Measurements from ENCODE around the gene HSD3B7.
"Not testable (repeated sequence)": the region's sequence is repeated elsewhere in the genome, so short reads cannot be mapped to it uniquely, and the experiment has no call there.

The HSD3B7 gene

DNA sequence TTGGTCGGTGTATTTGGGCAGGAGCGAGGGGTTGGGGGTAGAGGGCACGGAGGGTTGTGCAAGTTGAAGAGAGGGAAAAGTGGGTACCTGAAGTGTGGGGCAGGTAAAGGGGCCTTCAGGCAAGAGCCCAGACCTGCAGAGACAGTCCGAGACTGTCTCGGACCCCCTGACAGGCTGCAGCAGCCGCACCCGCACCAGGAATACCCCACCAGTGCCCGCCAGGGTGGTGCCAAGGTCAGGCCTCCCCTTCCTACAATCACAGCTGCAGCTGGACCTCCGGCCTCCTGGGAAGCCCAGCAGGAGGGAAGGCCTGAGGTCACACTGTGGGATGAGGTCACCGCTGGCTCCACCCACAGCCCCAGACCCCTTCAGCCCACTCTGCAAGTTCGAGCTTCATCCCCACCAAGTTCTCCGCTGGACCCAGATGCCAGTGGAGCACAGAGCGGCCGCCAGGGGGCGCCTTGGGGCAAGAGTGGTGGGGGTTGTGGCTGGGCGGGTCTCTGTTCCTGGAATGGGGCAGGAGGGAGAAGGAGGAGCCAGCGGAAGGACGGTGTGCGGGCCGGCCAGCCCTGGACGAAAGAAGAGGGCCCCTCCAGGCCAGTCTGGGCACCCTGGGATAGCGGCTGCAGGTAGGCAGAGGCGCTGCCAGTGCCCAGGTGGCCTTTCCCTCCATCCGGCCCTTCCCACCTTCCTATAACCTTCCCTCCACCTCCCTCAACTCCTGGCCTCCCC lies at the start of gene HSD3B7:
HSD3B7 (plus strand) TSS at position 539 of the 732 bp plus-strand sequence. CDS start 452 bp downstream, outside the sequence.
- intact Hi-C loops (cut with DNase I): loop anchor here (5.0 to 10.0 kb wide), 4 partner anchors 50 to 880 kb away; partner anchors contain the start of genes STX4, VKORC1 and ZNF843
- DNase-seq: peak; percentile 69 to 94 (median 87)

DNA sequence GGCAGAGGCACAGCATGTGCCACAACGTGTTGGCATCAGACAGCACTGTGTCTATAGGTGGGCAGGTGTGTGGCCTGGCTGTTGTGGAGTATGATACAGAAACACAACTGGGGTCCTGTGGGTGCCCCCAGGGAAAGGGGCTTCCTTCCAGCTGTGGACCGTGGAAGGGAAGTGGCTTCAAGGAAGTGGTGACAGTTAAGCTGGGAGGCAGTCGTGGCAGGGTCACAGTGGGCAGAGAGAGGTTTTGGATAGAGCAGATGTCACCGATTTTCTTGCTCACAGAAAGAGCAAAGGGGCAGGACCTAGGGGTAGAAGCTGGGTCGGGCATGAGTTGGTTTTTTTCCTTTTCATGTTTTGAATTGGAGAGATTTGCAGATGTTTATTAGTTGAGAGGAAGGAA lies 47.3 kb upstream of the HSD3B7 start:
- no peak for DNase-seq
- intact Hi-C loops (cut with DNase I): no loop called here

DNA sequence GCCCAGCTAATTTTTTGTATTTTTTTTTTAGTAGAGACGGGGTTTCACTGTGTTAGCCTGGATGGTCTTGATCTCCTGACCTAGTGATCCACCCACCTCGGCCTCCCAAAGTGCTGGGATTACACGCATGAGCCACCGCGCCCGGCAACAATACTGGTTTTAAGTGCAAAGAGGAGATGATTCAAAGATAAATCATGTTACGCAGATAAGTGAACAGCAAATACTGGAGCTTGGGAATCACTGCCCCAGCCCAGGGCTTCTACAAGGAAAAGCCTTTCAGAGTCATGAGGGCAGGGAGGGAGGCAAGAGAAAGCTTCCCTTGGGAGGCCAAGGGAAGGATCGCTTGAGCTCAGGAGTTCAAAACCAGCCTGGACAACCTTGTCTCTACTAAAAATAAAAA lies 45.4 kb upstream of the HSD3B7 start:
- intact Hi-C loops (cut with DNase I); DNase-seq: not testable (repeated sequence)

DNA sequence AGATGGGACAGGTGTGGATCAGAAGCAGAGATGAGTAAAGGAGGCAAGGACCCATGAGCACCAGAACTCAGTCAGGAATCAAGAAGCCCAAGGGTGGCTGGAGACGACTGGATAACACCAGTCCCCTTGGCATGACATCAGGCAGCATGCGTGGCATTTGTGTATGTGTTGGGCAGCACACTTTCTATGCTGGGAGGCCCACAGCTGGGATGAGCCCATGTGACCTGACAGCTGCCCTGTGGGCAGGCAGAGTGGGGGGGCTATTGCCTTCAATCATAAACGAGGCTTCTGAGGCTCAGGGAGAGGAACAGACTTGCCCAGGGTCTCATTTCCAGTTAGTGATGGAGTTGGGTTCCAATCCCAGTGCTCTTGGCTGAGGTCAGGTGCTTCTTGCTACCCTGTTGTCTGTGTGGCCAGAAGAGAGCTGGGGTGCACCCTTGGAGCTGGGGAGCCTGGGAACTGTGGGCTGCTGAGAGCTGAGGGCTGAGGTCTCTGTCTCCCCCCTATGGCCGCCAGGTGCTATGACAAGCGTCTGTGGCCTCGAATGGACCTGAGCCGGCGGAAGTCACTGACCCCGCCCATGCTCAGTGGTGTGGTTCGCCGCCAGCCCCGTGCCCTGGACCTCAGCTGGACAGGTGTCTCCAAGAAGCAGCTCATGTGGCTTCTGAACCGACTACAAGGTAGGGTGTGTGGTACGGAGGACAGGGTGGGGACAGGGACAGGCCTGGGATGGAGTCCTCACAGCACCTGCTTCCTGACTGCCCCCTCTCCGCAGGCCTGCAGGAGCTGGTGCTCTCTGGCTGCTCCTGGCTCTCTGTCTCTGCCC lies 43.2 kb upstream of the HSD3B7 start:
- intact Hi-C loops (cut with DNase I): no loop called here
- peak in 41 of 42 donors; percentile 34 to 80 (median 65) for DNase-seq

DNA sequence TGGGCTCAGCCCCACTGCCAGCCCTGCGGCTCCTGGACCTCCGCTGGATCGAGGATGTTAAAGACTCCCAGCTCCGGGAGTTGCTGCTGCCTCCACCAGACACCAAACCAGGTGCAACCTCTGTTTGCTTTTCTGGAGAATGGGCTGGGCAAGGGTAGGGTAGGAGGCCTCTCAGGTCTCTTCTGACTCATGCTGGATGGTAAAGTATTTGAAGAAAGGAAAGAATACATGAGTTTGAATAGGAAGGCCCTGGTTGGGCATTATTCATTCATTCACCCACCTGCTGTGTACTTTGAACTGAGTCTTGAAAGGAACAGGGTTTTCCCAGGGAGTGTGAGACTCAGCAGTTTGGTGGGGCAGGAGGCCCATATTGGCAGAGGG lies 42.6 kb upstream of the HSD3B7 start:
- DNase-seq: no peak
- intact Hi-C loops (cut with DNase I): no loop called here

DNA sequence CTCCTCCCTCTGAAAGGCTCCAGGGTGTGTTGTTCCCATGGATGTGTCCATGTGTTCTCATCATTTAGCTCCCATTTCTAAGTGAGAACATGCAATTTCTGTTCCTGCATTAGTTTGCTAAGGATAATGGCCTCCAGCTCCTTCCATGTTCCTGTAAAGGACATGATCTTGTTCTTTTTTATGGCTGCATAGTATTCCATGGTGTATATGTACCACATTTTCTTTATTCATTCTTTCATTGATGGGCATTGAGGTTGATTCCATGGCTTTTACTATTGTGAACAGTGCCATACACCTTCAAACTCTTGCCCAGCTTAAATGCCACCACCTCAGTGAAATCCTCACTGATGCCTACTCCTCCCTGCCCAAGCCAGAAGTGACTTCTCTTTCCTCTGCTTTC lies 40.7 kb upstream of the HSD3B7 start:
- intact Hi-C loops (cut with DNase I): no loop called here
- no peak for DNase-seq

DNA sequence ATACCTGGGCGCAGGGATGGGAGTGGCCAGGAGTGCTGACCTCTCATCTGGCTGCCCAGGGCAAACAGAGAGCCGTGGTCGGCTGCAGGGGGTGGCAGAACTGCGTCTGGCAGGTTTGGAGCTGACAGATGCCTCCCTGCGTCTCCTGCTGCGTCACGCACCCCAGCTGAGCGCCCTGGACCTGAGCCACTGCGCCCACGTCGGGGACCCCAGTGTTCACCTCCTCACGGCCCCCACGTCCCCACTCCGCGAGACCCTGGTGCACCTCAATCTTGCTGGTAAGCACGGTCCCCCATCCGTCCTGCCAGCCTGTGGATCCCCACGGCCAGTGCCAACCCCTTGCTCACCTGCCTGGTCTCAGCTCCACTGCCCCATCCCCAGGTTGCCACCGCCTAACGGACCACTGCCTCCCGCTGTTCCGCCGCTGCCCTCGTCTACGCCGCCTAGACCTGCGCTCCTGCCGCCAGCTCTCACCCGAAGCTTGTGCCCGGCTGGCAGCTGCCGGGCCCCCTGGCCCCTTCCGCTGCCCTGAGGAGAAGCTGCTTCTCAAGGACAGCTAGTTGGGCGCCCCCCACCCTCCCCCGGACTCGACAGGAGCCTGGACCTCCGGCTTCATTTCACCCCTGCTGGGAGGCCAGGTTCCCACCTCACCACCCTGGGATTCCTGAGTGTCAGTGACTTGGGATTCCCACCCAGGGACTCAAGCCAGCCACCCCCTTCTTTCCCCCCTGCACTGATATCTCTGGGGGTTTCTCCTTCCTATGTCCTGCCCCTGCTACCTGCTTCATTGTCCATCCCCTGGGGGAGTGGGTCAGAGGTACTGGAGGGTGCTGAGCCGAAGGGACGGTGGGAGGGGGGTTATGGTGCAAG lies 38.1 kb upstream of the HSD3B7 start:
- no peak for DNase-seq

DNA sequence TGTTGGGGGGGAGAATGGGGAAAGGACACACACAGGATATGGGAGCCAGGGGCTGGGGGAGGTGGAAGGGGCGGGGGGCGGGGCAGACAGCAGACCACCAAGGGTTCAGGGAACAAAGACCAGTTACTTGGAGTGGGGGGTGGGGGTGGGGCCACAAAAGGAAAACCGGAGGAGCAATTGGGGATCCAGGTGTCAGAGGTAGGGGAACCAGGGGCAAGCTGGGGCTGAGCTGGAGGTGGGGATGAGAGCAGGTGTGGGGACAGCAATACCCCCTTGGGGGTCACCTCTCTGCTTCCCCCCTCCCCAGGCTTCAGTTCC lies 37.5 kb upstream of the HSD3B7 start:
- intact Hi-C loops (cut with DNase I): no loop called here

More for the DNA sequence above, 38.1 kb upstream of the HSD3B7 start:
- intact Hi-C loops (cut with DNase I): no loop called here

DNA sequence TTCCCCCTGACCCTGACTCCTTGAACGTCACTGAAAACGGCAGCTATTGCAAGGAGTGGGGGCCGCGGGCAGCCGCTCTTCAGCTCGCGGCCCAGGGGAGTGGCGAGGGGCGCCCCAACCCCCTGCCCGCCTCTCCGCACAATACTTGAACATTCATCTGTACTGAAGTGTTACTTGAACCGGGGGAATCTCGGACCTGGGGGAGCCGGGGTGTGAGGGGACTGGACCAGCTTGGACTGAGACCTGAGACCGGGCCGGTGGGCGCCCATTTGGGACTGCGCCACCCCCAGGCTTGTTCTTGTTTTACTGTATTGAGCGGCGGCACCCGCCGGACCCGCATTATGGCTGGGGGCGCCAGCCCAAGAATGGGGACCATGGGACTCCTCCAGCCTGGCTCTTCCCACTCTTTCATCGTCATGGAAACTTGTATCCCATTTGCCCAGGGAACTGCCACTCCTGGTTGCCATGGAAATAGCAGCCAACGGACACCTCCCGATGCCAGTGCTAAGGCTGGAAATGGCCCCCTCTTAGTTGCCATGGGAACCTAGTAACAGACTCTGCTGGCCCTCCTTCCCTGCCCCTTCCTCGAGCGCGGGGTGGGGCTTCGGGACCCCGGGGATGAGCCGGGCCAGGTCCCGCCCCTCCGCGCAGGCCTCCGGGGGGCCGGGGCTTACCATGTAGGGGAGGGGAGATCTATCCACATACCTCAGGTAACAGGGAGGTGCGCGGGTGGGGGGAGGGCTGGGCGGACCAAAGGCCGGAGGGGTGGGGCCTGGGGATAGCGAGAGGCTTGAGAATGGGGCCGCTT lies 36.9 kb upstream of the HSD3B7 start:
- intact Hi-C loops (cut with DNase I): no loop called here
- DNase-seq: peak; percentile 85 to 99 (median 94)

More for the DNA sequence above, 37.5 kb upstream of the HSD3B7 start:
- no peak for DNase-seq

DNA sequence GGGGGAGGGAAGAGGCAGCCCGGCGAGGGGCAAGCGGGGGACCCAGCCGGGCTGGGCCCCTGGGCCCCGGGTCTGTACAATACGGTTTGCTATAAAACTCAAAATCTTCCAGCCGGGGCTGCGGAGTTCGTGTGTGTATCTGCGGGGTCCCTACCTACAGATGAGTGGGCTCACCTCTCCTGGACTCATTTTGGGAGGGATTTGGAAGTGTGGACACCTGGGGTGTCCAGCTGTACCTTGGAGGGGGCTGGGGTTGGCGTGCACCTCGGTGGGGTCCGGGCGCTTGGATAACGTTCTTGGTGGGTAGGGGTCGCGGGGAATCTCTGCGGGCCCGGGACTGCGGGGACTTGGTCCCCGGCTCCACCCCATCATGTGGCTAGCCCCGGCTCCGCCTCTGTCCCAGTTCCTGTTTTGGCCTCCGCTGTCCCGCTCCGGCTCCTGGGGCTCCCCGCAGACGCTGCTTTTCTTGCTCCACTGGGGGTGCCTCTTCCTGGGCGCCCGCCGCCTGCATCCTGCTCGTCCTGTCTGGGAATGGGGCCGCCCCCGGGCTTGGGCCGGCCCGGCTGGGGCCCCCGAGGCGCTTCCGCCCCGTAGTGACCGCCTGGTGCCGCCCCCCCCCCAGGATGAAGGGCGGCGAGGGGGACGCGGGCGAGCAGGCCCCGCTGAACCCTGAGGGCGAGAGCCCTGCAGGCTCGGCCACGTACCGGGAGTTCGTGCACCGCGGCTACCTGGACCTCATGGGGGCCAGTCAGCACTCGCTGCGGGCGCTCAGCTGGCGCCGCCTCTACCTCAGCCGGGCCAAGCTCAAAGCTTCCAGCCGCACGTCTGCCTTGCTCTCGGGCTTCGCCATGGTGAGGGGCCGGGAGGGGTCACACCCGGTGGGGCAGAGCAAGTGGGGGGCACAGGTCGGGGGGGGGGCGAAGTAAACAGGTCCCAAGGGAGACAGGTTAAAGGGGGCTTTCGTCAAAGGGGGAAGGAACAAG lies 36.0 kb upstream of the HSD3B7 start, which contains the start of gene ORAI3:
ORAI3 (plus strand) TSS at position 402 of the 983 bp plus-strand sequence; CDS start at position 624, 222 bp downstream.
- peak; percentile 37 to 90 (median 77) for DNase-seq

DNA sequence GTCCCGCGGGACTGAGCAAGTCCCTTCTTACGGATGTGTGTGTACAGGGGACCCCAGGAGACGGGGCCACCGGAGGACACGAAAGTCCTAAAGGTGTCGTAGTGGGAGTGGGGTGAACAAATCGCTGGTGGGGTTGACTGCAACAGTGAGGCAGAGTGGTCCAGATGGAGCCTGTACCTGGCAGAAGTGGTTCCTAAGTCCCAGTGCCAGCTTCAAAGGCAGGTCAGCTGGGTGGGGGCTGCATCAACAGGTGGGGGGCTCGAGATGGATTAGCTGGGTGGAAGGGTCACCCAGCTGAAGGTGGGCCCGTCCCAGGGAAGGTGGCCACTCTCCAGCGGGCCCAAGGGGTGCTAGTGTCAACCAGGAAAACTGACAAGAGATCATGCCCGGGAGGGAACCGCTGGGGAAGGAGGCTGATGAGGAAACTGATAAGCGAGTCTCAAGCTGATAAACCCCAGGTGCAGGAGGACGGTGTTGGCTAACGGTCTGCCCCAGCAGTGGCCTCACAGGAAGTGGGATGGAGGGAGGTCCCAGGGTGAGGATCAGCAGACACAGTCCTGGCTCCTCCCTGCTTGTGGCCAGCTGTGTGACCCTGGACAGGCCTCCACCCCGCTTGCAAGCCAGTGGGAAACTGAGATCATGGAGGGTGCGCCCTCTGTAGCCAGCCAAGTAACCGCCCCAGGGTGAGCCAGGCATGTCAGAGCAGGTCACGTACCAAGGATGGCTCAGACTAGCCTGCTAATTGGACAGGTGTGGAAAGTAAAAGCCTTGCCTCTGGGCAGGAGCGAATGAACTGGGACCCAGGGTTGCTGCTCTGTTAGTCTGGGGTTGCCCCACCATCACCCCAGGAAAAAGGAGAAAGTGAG lies 35.1 kb upstream of the HSD3B7 start:
- DNase-seq: peak in 20 of 42 donors; percentile 16 to 63 (median 39)
- intact Hi-C loops (cut with DNase I): no loop called here

More for the DNA sequence above, 36.0 kb upstream of the HSD3B7 start, which contains the start of gene ORAI3:
- intact Hi-C loops (cut with DNase I): no loop called here

DNA sequence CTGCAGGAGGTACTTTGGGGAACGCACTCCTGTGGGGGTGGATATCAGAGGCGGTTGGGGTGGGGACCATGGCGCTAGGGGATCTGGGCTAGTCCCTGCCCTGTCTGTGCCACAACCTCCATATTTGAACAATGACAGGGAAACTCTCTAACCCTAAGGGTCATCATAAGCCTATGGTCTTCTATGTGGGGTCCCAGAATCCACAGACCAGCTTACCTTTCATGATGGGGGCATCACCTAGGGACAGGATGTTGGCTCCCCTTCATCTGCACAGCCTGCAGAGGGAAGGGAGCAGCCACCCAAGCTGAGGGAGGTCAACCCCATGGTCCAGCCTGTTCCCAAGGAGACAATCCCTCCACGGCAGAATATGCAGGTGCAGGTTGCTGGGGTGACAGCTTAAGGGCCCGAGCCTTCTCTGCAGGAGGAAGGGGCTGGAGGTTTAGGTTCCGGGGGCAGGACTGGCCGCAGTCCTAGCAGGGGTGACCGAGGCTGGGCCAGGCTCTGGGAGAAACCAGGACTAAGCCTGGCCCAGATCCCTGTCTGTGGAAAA lies 34.4 kb upstream of the HSD3B7 start:
- intact Hi-C loops (cut with DNase I): no loop called here
- DNase-seq: no peak

DNA sequence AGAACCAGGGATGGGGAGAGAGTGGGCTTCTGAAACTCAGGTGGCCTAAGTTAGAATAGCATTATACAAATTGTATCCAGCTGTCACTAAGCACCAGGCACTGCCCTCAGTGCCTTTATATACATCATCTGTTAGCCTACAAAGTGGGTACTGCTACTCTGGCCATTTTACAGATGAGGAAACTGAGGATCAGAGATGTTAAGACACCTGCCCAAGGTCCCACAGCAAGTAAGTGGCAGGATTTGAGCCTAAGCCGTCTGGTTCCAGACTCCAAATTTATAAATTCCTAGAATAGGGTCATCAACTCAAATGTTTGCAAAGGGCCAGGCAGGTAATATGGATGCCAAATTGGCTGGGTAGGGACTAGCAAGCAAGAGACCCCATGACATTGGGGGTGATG lies 33.8 kb upstream of the HSD3B7 start:
- intact Hi-C loops (cut with DNase I): no loop called here

DNA sequence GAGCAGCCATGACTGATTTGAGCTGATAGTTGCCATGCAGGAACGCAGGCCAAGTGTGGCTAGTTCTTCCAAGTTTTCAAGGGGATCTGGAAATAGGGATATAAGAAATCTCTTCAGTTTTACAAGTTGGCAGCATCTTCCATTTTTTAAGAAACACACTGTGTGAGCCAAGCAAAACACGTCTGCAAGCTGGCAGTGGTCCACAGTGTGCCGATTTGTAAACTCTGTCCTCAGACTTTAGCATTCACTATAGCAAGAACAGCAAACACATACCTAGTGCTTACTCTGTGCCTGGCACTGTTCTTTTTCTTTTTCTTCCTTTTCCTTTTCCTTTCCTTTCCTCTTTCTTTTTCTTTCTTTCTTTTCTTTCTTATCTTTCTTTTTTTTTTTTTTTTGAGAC lies 33.3 kb upstream of the HSD3B7 start:
- no peak for DNase-seq
- intact Hi-C loops (cut with DNase I): no loop called here

More for the DNA sequence above, 33.8 kb upstream of the HSD3B7 start:
- DNase-seq: no peak

DNA sequence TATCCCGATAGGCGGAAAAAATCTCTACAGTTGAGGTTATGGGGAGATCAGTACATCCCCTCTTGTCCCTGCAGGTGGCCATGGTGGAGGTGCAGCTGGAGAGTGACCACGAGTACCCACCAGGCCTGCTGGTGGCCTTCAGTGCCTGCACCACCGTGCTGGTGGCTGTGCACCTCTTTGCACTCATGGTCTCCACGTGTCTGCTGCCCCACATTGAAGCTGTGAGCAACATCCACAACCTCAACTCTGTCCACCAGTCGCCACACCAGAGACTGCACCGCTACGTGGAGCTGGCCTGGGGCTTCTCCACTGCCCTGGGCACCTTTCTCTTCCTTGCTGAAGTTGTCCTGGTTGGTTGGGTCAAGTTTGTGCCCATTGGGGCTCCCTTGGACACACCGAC lies 31.9 kb upstream of the HSD3B7 start:
- intact Hi-C loops (cut with DNase I): no loop called here
- DNase-seq: no peak
